LNCaP clone FGC (cell line): Measurements from ENCODE around the gene RXRA.

Source experiments
- DNase-seq: peaks from one replicate; pipeline ENCODE4 v3.0.0-alpha.2; 2011; ENCODE audit warnings: low read depth
- H3K4me3 ChIP-seq: 2 replicates; pipeline ENCODE4 v1.5.1; 2011; ENCODE audit warnings: mild to moderate bottlenecking, low read depth, low read length, control low read depth
- TF ChIP-seq, protein P1 (sequence below): IDR thresholded peaks from 2 replicates; pipeline ENCODE4 v1.5.1; 2012; ENCODE audit warnings: mild to moderate bottlenecking; ENCODE audit not compliant: control insufficient read depth, insufficient read depth; ENCODE audit errors: extremely low read depth

Gene RXRA

DNA sequence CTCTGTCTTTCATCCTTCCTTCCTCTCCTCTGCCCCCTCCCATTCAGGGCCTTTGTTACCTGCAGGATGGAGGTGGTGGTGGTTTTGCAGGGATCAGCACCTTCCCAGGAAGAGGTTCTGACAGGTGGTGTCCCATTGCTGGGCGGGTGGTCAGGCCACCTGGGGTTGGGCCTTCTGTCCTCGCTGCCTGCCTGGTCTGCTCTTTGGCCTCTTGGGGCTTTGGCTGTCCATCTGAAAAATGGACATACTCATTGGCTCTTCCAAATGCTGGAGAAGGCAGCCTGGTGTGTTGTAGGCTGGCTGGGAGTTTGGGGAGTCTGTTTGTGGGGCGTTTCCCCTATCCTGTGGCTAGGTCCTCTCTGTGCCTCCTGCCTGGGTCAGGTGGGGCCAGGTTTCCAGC is 4.3 kb downstream of the RXRA start:
- no peak overlapping the region for H3K4me3 ChIP-seq
- DNase-seq: no peak
- TF ChIP-seq, protein P1, sequence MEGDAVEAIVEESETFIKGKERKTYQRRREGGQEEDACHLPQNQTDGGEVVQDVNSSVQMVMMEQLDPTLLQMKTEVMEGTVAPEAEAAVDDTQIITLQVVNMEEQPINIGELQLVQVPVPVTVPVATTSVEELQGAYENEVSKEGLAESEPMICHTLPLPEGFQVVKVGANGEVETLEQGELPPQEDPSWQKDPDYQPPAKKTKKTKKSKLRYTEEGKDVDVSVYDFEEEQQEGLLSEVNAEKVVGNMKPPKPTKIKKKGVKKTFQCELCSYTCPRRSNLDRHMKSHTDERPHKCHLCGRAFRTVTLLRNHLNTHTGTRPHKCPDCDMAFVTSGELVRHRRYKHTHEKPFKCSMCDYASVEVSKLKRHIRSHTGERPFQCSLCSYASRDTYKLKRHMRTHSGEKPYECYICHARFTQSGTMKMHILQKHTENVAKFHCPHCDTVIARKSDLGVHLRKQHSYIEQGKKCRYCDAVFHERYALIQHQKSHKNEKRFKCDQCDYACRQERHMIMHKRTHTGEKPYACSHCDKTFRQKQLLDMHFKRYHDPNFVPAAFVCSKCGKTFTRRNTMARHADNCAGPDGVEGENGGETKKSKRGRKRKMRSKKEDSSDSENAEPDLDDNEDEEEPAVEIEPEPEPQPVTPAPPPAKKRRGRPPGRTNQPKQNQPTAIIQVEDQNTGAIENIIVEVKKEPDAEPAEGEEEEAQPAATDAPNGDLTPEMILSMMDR: no peak

DNA sequence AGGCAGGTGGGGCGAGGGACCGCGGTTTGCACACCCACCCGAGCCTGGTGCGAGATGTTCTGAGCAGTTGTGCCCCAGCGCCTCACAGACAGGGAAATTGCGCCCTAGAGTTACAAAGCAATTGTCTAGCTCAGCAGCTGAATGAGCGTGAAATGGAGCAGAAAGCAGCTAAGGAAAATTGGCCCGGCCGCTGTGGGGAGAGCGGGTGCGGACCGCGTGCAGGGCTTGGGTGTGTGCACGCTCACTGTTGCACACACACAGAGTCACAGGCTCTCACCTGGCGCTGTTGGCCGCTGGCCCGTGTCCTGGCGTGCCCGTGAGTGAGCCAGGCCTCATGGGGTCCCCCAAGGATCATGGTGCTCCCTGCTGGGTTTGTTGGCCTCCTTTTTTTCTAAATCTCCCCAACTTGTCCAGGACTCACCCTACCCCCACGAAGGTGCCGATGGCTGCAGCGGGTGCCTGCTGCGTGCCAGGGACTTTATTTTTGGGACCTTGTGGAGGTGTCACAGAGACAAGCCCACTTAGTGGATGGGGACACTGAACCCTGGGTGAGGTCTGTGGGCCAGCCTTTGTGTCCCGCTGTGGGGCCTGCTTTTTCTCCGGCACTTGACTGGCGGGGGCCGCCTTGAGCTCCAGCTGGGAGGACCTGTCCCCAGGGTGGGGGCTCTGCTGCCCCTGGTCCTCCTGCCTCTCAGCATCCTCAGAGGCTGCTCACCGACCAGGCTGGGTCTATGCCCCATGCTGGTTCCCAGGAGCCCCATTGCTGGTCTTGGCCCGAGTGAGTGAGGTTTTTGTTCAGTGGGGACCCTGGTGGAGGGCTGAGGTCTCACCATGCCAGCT is 5.2 kb downstream of the RXRA start:
- DNase-seq: no peak
- TF ChIP-seq, protein P1: no peak
- H3K4me3 ChIP-seq: no peak overlapping the region

DNA sequence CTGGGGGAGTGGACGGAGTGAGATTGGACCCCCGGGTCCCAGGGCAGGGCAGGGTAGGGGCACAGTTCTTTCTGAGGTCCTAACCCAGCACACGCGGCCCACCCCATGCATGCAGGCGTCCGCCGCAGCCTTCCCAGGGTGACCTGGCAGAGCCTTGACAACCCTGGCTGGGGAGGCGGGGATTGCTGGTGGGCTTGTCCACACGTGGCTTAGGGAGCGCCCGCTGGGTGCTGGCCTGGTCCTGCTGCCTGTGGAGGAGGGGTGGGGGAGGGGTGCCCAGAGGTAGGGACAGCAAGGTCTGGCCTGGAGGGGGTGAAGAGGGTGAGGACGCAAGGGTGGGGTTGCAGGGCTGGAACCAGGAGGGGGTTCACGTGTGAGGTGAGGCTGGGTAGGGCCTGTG is 6.0 kb downstream of the RXRA start:
- TF ChIP-seq, protein P1: no peak
- H3K4me3 ChIP-seq: no peak overlapping the region
- DNase-seq: no peak

DNA sequence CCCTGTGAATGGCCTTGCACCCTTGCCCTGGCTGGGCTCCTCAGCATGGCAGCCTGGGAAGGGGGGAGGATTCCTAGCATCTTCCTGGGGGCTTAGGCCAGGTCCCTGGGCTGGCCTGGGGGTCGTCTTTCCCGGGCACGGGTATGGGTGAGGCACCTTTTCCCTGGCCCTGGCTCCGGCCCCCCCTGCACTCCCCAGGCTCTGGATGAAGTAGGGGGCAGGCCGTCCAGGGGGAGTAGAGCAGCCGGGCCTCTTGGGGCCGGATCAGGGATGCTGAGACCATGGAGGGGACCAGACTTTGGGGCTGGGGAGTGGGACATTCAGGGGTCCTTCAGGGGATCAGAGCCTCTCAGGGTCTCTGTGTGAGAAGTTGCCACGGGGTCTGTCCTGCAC is 6.6 kb downstream of the RXRA start:
- TF ChIP-seq, protein P1: no peak
- no peak for DNase-seq
- H3K4me3 ChIP-seq: no peak overlapping the region

DNA sequence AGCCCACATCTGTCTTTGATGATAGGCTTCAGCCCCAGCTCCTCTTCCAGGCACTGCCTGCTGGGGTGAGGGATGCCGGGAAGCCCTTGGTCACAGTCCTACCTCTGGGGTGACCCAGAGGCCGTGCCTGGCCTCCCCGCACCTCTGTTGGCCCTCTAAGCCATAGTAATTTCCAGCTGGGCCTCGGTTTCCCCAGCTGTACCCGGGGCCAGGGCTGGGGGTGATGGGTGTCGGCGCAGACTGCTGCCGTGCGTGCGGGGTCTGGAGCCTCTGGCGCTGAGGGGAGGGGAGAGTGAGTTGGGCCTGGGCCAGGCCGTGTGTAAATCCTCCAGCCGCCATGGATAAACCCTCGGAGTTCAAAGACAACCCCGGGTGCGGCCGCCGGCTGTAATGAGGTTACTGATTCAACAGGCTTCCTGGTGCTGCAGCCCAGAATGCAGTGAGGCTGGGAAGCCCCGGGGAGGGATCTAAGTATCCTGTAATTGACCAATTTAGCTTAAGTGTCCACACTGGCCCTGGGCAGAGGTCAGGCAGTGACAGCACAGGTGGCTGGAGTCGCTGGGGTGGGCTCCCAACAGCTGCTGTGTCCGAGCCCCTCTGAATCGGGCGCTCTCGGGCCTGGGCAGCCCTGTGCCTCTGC is 7.1 kb downstream of the RXRA start:
- TF ChIP-seq, protein P1: no peak
- no peak for DNase-seq
- H3K4me3 ChIP-seq: no peak overlapping the region

DNA sequence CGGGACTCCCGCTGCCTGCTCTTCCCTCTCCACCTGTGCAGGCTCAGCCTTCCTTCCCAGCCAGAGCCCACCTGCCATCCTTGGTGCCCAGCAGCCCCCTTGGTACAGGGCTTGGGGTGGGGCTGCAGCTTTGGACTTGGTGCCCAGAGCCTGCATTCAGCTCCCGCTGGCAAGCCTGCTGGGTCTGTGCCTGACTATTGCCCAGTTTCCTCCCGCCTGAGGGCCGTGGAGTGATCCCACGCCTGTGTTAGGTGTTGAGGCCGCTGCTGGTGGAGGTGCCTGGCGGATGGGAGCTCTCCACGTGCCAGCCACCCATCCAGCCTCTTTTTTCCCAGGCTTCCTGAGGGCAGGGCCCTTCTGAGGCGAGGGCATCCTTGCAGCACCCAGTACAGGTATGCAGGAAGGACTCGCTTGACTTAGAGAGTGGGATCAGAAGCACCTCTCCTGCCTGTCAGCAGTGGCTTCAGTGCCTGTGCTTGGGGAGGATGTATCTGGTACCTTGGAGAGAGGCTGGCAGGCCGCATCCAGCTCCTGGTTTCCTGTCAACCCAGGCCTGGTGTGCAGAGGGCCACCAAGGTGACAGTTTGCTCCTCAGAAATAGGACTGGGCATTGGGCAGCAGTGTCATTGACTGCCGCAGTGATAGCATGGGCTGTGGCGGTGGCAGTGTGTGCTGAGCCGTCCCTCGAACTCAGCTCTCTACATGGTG is 7.8 kb downstream of the RXRA start:
- DNase-seq: no peak
- no peak overlapping the region for H3K4me3 ChIP-seq
- TF ChIP-seq, protein P1: no peak
